ENCODE results near the gene FZD7.

GRCh38 chr2:202050652-202051051 lies 17.0 kb downstream of the FZD7 start:
- TF ChIP-seq JUND (IDR thresholded peaks at IDR 0.05) (no peak), CTCF (IDR thresholded peaks at IDR 0.05 in 2 of 3, conservative IDR thresholded peaks at IDR 0.05 in 1 of 3; ENCODE audit: borderline replicate concordance in 1 of 3, insufficient read depth in 1 of 3, low read depth in 2 of 3, low read length in 2 of 3) (no peak), EZH2 (IDR thresholded peaks at IDR 0.05) (no peak), POLR2A (IDR thresholded peaks at IDR 0.05; ENCODE audit: borderline replicate concordance, extremely low read depth, insufficient read depth, insufficient read length) (no peak), ELF1 (IDR thresholded peaks at IDR 0.05; ENCODE audit: borderline replicate concordance, low read depth) (no peak), RAD21 (IDR thresholded peaks at IDR 0.05; ENCODE audit: low read depth) (no peak), CEBPB (IDR thresholded peaks at IDR 0.05; ENCODE audit: low read depth) (no peak), ATF3 (IDR thresholded peaks at IDR 0.05) (no peak), MAX (IDR thresholded peaks at IDR 0.05) (no peak), POLR2AphosphoS5 (IDR thresholded peaks at IDR 0.05; ENCODE audit: low read depth, low read length) (no peak), SP1 (IDR thresholded peaks at IDR 0.05; ENCODE audit: low read depth) (no peak), FOSL1 (IDR thresholded peaks at IDR 0.05; ENCODE audit: low read depth) (no peak)

Measured in HCT116 (cell line).